ENCODE measurements around the gene ETFA. TPM values are rescaled to one million over a fixed set of nuclear protein-coding genes. Genes with fewer than 3 reads are reported as not detected.

ETFA gene
- total and polyA plus RNA-seq, 2 experiments from 2014 or later, result 175 to 185 TPM

DNA sequence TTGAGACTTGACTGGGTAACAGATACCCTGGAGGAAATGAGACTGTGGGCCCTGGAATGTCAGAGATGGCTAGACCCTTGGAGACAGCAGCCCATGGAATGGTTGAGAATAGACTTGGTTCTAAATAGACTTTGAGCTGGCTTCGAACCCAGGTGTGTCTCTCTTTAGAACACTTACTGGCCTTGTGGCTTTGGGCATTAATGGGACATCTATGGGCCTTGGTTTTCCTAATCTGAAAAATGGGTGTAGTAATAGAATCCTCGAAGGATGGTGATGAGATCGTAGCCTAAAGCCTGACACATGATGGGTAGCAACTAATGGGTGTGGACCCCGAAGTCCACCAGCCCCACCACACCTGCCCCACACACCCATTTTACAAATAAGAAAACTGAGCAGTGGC, 132.2 kb downstream of the ETFA start:
- H3K4me1 ChIP-seq (ENCODE audit: insufficient read depth), result no peaks in the 10 kb centered on the region
- no peak overlapping the region for H3K4me2 ChIP-seq
- H2AFZ ChIP-seq, result no peak overlapping the region
- no peak for DNase-seq (ENCODE audit: low spot score)
- WGBS (ENCODE audit: low lambda C conversion rate, missing lambda C conversion rate), result 98% methylated on average over 4 of the region's 4 CpGs
- no peaks in the 10 kb centered on the region for H3K27me3 ChIP-seq
- TF ChIP-seq EZH2phosphoT487 (IDR thresholded peaks at IDR 0.05; ENCODE audit: low read depth, severe bottlenecking, unreplicated experiment) (no peak), EZH2 (IDR thresholded peaks at IDR 0.05; ENCODE audit: borderline replicate concordance) (no peak)
- TF ChIP-seq, protein P1, sequence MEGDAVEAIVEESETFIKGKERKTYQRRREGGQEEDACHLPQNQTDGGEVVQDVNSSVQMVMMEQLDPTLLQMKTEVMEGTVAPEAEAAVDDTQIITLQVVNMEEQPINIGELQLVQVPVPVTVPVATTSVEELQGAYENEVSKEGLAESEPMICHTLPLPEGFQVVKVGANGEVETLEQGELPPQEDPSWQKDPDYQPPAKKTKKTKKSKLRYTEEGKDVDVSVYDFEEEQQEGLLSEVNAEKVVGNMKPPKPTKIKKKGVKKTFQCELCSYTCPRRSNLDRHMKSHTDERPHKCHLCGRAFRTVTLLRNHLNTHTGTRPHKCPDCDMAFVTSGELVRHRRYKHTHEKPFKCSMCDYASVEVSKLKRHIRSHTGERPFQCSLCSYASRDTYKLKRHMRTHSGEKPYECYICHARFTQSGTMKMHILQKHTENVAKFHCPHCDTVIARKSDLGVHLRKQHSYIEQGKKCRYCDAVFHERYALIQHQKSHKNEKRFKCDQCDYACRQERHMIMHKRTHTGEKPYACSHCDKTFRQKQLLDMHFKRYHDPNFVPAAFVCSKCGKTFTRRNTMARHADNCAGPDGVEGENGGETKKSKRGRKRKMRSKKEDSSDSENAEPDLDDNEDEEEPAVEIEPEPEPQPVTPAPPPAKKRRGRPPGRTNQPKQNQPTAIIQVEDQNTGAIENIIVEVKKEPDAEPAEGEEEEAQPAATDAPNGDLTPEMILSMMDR (IDR thresholded peaks at IDR 0.05; ENCODE audit: poor library complexity), result no peak
- no peaks in the 10 kb centered on the region for H3K9me3 ChIP-seq (ENCODE audit: low read depth)
- no peaks in the 10 kb centered on the region for H3K79me2 ChIP-seq
- H4K20me1 ChIP-seq (ENCODE audit: insufficient read depth, poor library complexity, severe bottlenecking), result no peaks in the 10 kb centered on the region
- H3K4me3 ChIP-seq, result no peak overlapping the region
- H3K36me3 ChIP-seq (replicated peaks; ENCODE audit: insufficient read depth, low read depth), result no peaks in the 10 kb centered on the region
- H3K27ac ChIP-seq, result no peak overlapping the region
- H3K9me2 ChIP-seq (replicated peaks; ENCODE audit: insufficient read depth), result no peaks in the 10 kb centered on the region

DNA sequence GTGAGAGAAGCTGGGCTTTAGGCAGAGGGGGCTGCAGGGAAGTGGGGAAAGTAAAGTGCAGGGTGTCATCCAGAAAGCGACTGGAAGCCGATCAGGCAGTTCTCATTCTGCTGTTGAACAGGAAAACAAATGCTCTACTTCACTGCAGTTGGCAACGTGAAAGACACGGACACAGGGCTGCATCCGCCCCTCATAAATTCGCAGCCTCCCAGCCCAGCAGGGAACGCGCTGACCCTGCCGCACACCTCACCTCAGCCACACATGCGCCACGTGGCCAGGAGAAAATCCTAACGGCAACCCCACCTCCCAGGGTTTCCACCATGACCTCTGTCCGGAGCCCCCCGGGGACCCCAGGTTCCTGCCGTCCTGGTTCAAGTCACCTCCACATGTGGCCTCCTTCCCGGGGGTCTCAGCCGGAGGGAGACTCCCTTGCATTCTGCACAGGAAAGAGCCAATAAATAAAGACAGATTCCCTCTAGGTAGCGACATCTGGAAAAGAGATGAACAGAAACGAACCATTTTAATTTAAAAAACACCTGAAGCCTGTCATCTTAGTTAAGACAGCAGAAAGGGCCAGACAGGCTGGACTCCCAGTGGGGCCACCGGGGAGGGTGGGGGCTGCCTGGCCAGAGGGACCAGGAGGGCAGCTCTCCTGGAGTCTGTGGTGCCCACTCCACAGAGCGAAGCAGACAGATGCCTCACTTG, 132.8 kb downstream of the ETFA start:
- TF ChIP-seq EZH2 (IDR thresholded peaks at IDR 0.05; ENCODE audit: borderline replicate concordance), result no peak
- no peaks in the 10 kb centered on the region for H3K36me3 ChIP-seq (replicated peaks; ENCODE audit: insufficient read depth, low read depth)
- H3K27ac ChIP-seq, result no peak overlapping the region
- H3K4me3 ChIP-seq, result no peak overlapping the region
- WGBS (ENCODE audit: low lambda C conversion rate, missing lambda C conversion rate), result 74% methylated on average over 20 of the region's 21 CpGs
- no peaks in the 10 kb centered on the region for H3K79me2 ChIP-seq
- no peaks in the 10 kb centered on the region for H4K20me1 ChIP-seq (ENCODE audit: insufficient read depth, poor library complexity, severe bottlenecking)
- H3K4me1 ChIP-seq (ENCODE audit: insufficient read depth), result no peaks in the 10 kb centered on the region
- H3K27me3 ChIP-seq, result no peaks in the 10 kb centered on the region
- no peak overlapping the region for H2AFZ ChIP-seq
- no peaks in the 10 kb centered on the region for H3K9me3 ChIP-seq (ENCODE audit: low read depth)
- H3K4me2 ChIP-seq, result no peak overlapping the region
- no peaks in the 10 kb centered on the region for H3K9me2 ChIP-seq (replicated peaks; ENCODE audit: insufficient read depth)
- DNase-seq (ENCODE audit: low spot score), result no peak

DNA sequence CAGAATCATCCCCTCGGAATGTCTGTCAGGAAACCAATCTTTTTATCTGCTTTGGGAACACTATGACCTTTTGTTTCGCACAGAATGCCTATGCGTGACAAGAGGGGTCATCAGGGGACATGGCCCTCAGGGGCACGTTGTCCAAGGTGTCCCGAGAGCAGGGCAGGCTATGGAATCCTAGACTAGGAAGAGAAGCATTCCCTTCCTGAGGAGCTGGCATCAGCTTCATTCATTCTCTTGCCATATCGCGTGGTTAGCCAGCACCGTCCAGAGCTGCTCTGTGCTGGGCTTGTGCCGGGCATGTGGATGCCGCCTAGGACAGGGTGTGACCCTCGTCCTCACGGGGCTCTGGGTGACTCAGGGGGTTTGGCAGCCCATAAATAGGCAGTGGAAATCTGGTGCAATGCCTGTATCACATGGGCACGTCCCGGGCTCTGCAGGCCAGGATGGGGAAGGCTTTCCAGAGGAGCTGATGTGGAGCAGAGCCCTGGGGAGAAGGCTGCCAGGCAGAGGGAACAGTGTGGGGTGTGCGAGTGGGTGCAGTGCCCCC, 133.7 kb downstream of the ETFA start:
- DNase-seq (ENCODE audit: low spot score), result no peak
- no peak overlapping the region for H3K27ac ChIP-seq
- H3K4me2 ChIP-seq, result no peak overlapping the region
- no peaks in the 10 kb centered on the region for H3K9me3 ChIP-seq (ENCODE audit: low read depth)
- no peaks in the 10 kb centered on the region for H3K79me2 ChIP-seq
- TF ChIP-seq, protein P1 (IDR thresholded peaks at IDR 0.05; ENCODE audit: poor library complexity), result no peak
- TF ChIP-seq EZH2 (IDR thresholded peaks at IDR 0.05; ENCODE audit: borderline replicate concordance), result no peak
- TF ChIP-seq EZH2phosphoT487 (IDR thresholded peaks at IDR 0.05; ENCODE audit: low read depth, severe bottlenecking, unreplicated experiment), result no peak
- H2AFZ ChIP-seq, result no peak overlapping the region
- H3K36me3 ChIP-seq (replicated peaks; ENCODE audit: insufficient read depth, low read depth), result no peaks in the 10 kb centered on the region
- H3K4me1 ChIP-seq (ENCODE audit: insufficient read depth), result no peaks in the 10 kb centered on the region
- H3K27me3 ChIP-seq, result no peaks in the 10 kb centered on the region
- no peak overlapping the region for H3K4me3 ChIP-seq
- WGBS (ENCODE audit: low lambda C conversion rate, missing lambda C conversion rate), result 81% methylated on average over 15 of the region's 15 CpGs
- no peaks in the 10 kb centered on the region for H3K9me2 ChIP-seq (replicated peaks; ENCODE audit: insufficient read depth)
- no peaks in the 10 kb centered on the region for H4K20me1 ChIP-seq (ENCODE audit: insufficient read depth, poor library complexity, severe bottlenecking)

DNA sequence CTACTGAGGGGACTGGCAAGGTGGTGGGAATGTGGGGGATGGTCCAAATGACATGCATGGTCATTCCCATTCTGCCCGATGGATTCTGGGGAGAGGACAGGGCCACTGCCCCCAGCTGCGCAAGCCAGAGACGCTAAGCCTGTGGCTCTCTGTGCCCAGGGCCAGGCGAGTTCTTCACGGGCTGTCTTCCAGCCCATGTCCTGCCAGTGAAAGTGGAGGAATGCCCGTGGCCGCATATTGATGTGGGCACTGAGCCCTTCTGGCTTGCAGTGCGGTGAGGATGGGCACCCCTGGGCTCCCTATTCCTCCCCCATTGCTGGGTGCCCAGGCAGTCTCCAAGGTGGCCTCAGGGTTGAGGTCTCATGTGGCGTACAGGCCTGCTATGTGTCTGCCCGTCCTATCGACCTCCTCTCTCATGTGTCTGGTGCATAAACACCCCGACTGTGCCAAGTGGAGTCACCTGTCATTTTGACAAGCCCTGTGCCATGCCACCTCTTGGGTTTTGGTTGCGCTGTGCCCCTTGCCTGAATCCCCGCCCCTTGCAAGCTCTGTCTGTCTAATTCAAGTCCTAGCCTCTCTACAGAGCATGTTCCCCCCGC, 134.7 kb downstream of the ETFA start:
- Histone ChIP-seq H3K4me3 (no peak overlapping the region), H3K27me3 (no peaks in the 10 kb centered on the region)

More for the DNA sequence above, 134.7 kb downstream of the ETFA start:
- no peak overlapping the region for H3K27ac ChIP-seq
- no peaks in the 10 kb centered on the region for H3K4me1 ChIP-seq (ENCODE audit: insufficient read depth)
- H3K36me3 ChIP-seq (replicated peaks; ENCODE audit: insufficient read depth, low read depth), result no peaks in the 10 kb centered on the region
- H2AFZ ChIP-seq, result no peak overlapping the region
- WGBS (ENCODE audit: low lambda C conversion rate, missing lambda C conversion rate), result 95% methylated on average over 15 of the region's 15 CpGs
- no peak for DNase-seq (ENCODE audit: low spot score)
- no peaks in the 10 kb centered on the region for H4K20me1 ChIP-seq (ENCODE audit: insufficient read depth, poor library complexity, severe bottlenecking)
- no peaks in the 10 kb centered on the region for H3K79me2 ChIP-seq
- H3K4me2 ChIP-seq, result no peak overlapping the region
- no peaks in the 10 kb centered on the region for H3K9me2 ChIP-seq (replicated peaks; ENCODE audit: insufficient read depth)
- no peak for TF ChIP-seq EZH2phosphoT487 (IDR thresholded peaks at IDR 0.05; ENCODE audit: low read depth, severe bottlenecking, unreplicated experiment)
- TF ChIP-seq, protein P1 (IDR thresholded peaks at IDR 0.05; ENCODE audit: poor library complexity), result no peak
- TF ChIP-seq EZH2 (IDR thresholded peaks at IDR 0.05; ENCODE audit: borderline replicate concordance), result no peak
- no peaks in the 10 kb centered on the region for H3K9me3 ChIP-seq (ENCODE audit: low read depth)

Data from hepatocyte (in vitro differentiated cells).